GM23248 (cell line): ENCODE measurements around the gene SHE.

Experiments
- EZH2 ChIP-seq: fragments of 200-600 bp; sonication (generic); IDR thresholded peaks from 2 replicates; pipeline ENCODE4 v1.6.1; 2018; ENCODE audit warnings: antibody characterized with exemption, mild to moderate bottlenecking; ENCODE audit not compliant: insufficient read depth, poor library complexity, severe bottlenecking
- EZH2phosphoT487 ChIP-seq: fragments of 200-600 bp; sonication (generic); IDR thresholded peaks from 2 replicates; pipeline ENCODE4 v1.6.1; 2018; ENCODE audit warnings: antibody characterized with exemption, moderate library complexity, mild to moderate bottlenecking, low read depth; ENCODE audit not compliant: insufficient read depth

DNA sequence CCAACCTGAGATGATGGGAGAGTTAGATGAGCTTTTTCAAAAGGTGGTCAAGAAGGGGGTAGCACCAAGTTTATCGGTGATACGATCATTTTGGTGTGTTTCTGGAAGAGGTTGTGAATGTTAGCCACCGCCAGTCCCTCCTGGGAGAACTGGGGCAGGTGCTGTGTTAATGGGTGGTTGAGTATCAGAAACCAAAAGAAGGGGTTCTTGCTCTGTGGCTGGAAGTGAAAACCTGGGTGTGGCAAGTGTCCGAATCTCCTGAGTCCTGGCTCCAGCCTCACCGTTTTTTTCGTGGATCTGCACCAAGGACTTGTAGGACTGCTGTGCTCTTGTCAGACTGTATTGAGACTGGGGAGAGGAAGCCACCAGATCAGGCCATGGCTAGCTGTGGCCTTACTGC, 48.4 kb upstream of the SHE start:
- TF ChIP-seq EZH2: no peak
- TF ChIP-seq EZH2phosphoT487: no peak
